SHP77 treated with DMSO at 0.1 percent for 48 hours (cell line): ENCODE results near the gene ZNF69.
"Not testable (repeated sequence)": the region's sequence is repeated elsewhere in the genome, so short reads cannot be mapped to it uniquely, and the experiment has no call there.

Experiments
- DNase-seq: peaks from one replicate; lab custom pipeline; 2025; lab: John Stamatoyannopoulos, UW

The ZNF69 gene

DNA sequence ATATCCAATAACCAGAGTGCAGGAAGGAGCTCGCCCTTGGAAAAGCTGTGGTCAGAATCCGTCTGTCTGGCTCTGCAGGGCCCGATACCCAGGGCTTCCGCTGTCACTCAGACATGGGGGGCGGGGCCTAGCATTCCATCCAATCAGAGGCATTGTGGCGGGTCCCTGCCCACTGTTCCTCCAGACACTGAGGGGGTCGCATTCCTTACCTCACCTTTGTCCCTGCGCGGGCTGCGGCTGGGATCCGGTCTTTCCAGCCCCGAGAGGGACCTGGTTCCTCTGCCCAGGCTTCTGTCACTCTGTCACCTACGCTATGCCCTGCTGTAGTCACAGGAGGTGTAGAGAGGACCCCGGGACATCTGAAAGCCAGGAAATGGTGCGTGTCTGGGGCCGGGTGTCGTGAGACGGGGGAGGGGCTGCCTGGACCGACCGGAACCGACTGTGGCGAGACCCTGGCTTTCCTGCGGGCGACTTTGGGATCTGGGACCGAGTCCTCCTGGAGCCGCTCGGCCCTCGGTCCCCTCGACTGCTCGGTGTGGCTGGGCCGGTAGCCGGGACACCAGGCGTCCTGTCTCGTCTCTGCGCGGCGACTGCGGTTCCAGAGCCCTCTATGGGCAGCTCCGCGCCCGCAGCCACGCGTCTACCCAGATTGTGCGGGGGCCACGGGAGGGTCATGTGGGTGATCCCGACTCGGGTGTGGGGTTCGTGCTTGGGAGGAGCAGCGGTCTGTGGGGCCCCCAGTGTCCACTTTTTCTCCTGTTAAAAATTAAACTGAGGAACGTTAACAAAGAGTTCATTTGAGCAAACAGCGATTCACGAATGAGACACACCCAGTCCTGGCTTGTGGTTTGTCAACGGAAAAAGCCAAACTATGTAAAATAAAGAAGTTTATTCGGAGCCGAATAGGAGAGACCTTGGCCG, at the start of gene ZNF69:
ZNF69 (plus strand) TSS at position 172 of the 921 bp plus-strand sequence; CDS start at position 314, 142 bp downstream.
- peak; percentile 67 for DNase-seq

DNA sequence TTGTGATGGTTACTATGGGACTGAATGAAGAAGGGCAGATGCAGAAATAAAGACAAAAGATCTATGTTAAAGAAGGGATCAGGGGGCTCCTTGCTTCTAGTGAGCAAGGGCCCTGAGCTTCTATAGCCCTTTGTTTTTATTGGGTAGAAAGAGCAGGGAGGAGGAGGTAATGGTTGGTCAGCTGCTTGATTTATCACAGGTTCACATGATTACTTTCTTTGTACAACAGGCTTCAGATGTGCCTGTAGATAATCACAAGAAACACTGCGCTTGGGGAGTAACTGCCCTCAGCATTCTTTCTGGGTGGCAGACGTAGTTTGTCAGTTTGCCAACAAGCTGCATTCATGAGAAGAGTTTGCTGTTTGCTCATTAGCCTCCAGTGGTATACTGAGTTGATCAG, 43.9 kb upstream of the ZNF69 start:
- no peak for DNase-seq

- peak; percentile 4 for DNase-seq
Measured at GRCh38 chr19:11847615-11848014, 40.0 kb upstream of the ZNF69 start.

DNA sequence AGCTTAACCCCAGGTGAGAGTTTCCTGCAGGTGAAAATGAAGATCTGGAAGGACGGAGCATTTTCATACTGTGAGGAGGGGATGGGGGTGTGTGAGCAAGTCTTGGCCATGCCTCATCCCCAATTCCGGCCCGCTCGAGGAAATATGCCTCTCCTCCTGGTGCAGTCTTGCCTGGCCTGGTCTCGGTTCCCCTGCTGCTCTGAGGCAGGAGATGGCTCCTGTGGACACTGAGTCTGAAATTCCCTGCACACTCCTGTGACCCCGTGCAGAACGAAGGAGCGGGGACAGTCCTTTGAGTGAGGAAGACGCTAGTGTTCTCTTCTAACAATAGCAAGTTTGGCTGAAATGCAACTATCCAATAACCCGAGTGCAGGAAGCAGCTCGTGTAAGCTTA, 39.4 kb upstream of the ZNF69 start:
- no peak for DNase-seq

DNA sequence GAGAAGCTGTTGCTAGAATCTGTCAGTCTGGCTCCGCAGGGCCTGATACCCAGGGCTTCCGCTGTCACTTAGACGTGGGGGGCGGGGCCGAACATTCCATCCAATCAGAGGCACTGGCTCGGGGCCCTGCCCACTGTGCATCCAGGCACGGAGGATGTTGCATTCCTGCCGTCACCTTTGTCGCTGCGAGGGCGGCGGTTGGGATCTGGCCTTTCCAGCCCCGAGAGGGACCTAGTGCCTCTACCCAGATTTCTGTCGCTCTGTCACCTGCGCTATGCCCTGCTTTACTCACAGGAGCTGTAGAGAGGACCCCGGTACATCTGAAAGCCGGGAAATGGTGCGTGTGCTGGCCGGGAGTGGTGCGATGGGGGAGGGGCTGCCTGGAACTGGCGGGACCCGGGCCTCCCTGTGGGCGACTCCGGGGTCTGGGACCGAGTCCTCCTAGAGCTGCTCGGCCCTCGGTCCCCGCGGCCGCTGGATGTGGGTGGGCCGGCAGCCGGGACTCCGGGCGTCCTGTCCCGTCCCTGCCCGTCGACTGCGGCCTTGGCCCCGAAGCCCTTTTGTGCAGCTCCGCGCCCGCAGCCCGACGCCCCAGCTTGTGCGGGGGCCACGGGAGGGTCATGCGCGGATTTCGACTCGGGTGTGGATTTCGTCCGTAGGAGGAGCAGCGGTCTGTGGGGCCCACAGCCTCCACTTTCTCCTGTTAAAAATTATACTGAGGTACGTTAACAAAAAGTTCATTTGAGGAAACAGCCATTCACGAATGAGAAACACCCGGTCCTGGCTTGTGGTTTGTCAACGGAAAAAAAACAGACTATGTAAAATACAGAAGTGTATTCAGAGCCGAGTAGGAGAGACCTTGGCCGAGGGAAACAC, 38.8 kb upstream of the ZNF69 start, which contains the start of gene ZNF439:
ZNF439 (plus strand) TSS at position 133 of the 876 bp plus-strand sequence; CDS start at position 275, 142 bp downstream.
- peak; percentile 68 for DNase-seq

DNA sequence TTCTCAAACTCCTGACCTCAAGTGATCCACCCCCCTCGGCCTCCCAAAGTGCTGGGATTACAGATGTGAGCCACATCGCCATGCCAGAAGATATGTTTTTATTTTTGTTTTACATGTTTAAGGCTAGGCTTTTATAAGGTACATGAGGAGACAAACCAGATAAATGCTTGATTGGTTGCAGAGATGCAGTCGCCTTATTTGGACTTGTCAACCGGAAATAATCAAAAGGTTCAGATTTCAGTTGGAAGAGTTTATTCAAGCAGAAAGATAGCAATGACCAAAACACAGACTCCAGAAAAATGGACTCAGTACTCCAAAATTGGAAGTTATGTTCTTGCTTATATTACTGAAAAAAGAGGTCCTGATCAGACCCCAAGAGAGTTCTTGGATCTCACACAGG, 37.3 kb upstream of the ZNF69 start:
- not testable (repeated sequence) for DNase-seq

DNA sequence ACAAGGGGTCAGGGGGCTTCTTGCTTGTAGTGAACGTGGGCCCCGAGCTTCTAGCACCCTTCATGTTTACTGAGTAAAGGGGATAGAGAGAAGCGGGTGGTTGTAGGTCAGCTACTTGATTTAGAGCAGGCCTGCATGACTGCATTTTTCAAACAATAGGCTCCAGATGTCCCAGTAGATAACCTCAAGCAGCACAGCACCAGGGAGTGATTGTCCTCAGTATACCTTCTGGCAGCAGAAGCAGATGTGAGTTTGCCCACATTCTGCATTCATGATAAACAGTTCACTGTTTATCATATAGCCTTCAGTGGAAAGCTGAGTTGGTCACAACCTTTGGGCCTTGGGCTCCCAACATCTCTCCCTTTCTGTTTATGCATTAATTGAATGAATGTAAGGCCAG, 34.2 kb upstream of the ZNF69 start:
- DNase-seq: no peak

GRCh38 chr19:11856596-11857250, 30.9 kb upstream of the ZNF69 start:
- no peak for DNase-seq

DNA sequence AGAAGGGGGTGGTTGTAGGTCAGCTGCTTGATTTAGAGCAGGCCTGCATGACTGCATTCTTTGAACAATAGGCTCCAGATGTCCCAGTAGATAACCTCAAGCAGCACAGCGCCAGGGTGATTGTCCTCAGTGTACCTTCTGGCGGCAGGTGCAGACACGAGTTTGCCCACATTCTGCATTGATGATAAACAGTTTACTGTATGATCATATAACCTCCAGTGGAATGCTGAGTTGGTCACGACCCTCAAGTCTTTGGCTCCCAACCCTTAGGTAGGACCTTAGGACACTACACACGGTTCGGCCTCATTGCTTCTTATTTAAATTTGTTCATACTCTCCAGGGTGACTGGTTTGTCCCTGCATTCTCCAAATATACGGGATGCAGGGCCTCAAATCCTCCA, 26.9 kb upstream of the ZNF69 start:
- no peak for DNase-seq

DNA sequence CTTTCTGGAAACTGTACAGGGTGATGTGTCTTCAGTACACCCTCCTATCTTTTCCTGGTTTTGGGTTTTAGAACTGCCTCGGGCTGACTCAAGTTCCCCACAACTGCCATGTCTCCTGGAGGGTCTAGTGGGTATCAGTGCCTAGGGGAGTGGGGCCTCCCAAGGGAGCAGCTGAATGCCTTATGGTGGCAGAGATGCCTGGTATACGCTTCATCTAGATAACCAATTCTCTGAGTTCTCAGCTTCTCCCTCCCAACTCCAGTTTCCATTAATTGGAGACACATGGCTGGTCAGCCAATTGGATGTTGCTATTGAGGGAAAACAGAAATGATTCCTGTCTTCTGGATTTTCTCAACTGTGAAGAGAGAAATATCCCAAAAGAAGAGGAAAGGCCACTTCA, 26.3 kb upstream of the ZNF69 start:
- no peak for DNase-seq

DNA sequence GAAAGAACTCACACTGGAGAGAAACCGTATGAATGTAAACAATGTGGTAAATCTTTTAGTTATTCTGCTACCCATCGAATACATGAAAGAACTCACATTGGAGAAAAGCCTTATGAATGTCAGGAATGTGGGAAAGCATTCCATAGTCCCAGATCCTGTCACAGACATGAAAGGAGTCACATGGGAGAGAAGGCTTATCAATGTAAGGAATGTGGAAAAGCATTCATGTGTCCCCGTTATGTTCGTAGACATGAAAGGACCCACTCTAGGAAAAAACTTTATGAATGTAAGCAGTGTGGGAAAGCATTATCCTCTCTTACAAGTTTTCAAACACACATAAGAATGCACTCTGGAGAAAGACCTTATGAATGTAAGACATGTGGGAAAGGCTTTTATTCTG, 19.8 kb upstream of the ZNF69 start:
- not testable (repeated sequence) for DNase-seq

GRCh38 chr19:11868188-11868587, 19.4 kb upstream of the ZNF69 start:
- DNase-seq: no peak

- no peak for DNase-seq
Measured at GRCh38 chr19:11872624-11873023, 15.0 kb upstream of the ZNF69 start.

DNA sequence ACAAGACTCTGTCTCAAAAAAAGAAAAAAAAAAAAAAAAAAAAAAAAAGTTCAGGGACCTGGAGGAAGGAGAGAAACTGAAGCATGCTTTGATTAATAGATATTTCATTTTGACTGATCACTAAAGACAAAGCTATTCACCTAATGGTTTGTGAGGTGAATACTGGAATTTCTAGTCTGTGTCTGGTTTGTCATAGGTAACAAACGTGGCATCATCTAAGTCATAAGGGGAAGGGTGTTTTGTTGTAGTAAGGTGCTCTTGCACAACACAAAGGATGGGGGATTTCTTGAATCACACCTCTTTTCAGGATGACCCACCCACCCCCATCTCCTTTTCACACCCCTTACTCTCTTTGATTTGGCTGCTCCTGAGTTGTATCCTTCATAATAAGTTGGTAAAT, 13.8 kb upstream of the ZNF69 start:
- DNase-seq: no peak

DNA sequence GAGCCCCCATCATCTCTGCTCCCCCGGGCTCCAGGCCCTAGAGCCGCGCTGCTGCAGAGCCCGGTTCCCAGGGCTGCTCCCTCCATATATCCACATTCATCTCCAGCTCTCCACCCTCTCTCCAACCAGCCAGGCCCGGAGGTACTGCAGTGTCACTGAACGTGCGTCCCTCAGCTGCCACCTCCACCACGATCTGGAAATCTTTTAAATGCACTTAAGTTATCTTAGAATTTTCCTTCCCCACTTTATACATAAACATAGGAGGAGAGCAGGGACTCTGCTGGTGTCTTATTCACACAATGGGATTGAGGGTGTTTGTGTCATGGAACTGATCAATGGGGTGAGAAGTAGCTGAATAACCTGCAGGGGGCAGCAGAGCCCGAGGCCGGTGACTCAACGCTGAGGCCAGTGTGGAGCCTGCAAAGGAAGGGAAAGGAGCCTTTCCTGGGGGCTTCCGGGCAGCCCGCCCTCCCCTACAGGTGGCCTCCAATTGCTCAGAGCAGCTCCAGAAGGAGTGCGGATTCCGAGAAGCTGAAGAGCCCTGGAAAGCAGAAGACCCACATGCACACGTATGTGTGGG, 7.8 kb upstream of the ZNF69 start:
- peak; percentile 1 for DNase-seq

DNA sequence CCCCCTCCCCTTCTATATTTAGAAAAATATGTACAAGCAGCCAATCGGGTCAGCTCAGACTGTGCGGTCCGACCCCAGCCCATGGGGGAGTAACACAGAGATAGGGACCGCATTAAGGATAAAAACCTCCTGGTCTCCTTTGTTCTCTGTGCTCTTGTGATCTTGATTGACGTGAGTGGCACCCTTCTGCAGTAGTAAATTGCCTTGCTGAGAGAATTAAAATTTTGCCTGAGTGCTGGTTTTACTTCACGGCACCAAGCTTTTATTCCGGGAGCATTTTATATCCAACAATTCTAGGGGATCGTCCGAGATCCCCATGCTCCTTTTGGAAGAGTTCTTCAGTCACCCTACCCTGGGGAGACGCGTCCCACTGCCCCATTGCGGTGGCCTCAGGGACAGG, 7.0 kb upstream of the ZNF69 start:
- DNase-seq: no peak

GRCh38 chr19:11881151-11881800, 6.3 kb upstream of the ZNF69 start:
- peak; percentile 15 for DNase-seq

GRCh38 chr19:11882606-11883005, 5.0 kb upstream of the ZNF69 start:
- DNase-seq: no peak

GRCh38 chr19:11887234-11887610, 360 bp upstream of the ZNF69 start:
- no peak for DNase-seq

DNA sequence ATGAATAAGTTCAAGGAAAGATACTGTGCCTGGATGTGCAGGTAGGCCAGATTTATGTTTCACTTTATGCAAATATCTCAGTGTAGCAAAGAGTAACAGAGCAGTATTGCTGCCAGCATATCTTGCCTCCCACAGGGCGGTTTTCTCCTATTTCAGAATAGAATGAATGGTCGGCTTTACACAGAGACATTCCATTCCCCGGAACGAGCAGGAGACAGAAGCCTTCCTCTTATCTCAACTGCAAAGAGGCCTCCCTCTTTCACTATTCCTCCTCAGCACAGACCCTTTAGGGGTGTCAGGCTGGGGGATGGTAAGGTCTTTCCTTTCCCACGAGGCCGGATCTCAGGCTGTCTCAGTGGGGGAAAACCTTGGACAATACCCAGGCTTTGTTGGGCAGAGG, 2.3 kb downstream of the ZNF69 start:
- DNase-seq: not testable (repeated sequence)

DNA sequence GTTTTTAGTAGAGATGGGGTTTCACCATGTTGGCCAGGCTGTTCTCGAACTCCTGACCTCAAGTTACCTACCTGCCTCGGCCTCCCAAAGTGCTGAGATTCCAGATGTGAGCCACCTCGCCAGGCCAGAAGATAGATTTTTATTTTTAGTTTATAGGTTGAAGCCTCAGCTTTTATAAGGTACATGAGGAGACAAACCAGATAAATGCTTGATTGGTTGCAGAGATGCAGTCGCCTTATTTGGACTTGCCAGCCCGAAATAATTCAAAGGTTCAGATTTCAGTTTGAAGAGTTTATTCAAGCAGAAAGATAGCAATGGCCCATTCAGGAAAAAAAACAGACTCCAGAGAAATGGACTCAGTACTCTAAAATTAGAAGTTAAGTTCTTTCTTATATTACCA, 3.1 kb downstream of the ZNF69 start:
- DNase-seq: no peak
